ENCODE results near the gene MAP2K2. TPM values are rescaled to one million over a fixed set of nuclear protein-coding genes. Genes with fewer than 3 reads are reported as not detected.

Gene MAP2K2
- total and polyA plus RNA-seq, 2 donors (not counting 1 experiment from before 2014, with no cell fraction given) = 138 to 181 TPM

DNA sequence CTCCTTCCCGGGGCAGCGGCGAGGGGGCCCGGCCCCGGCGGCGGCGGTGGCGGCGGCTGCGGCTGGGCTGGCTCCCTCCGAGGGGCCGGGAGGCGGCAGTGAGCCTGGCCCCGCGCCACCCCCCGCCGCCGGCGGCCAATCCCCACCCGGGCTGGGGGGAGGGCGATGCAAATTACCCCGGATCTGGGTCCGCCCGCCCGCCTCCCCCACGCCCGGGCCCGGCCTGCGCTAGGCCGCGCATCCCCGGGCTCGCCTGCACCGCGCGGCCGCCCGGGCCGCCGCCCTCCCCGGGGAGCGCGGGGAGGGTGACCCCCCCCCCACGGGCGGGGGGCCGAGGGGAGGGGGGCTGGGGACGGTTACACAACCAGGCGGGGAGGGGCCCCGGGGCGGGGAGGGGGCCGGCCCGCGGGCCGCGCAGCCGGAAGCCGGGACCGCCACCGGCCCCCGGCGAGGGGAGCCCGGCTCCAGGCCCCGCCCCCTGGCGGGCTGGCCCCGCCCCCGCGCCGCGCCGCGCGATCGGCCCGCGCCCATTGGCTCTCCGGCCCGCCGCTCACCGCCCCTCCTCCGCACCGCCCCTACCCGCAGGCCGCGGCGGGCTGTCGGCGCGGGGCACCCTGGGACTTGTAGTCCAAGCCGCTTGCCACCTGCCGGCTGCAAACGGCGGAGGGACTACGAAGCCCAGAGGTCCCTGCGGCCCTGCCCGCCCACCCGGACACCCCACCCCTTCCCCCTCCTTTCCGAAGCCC, 58.3 kb downstream of the MAP2K2 start:
- peak overlapping the region; percentile 98 for H3K4me2 ChIP-seq (replicated peaks; ENCODE audit: low read depth, low read length, poor library complexity, severe bottlenecking)
- ChIA-PET CTCF (interaction anchor here (0.7 kb wide), 1 partner anchor 80 kb away, joined by 3 read pairs; the partner anchor contains the start of gene EEF2), POLR2A (interaction anchor here (0.5 to 3.0 kb wide), 13 partner anchors 12 to 379 kb away, joined by 3 to 27 read pairs (median 7); partner anchors contain the start of genes EEF2, PIAS4 and YJU2)
- TF ChIP-seq, protein P1, sequence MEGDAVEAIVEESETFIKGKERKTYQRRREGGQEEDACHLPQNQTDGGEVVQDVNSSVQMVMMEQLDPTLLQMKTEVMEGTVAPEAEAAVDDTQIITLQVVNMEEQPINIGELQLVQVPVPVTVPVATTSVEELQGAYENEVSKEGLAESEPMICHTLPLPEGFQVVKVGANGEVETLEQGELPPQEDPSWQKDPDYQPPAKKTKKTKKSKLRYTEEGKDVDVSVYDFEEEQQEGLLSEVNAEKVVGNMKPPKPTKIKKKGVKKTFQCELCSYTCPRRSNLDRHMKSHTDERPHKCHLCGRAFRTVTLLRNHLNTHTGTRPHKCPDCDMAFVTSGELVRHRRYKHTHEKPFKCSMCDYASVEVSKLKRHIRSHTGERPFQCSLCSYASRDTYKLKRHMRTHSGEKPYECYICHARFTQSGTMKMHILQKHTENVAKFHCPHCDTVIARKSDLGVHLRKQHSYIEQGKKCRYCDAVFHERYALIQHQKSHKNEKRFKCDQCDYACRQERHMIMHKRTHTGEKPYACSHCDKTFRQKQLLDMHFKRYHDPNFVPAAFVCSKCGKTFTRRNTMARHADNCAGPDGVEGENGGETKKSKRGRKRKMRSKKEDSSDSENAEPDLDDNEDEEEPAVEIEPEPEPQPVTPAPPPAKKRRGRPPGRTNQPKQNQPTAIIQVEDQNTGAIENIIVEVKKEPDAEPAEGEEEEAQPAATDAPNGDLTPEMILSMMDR (IDR thresholded peaks at IDR 0.05) = no peak
- TF ChIP-seq EZH2 (IDR thresholded peaks at IDR 0.05; ENCODE audit: borderline replicate concordance, insufficient read depth, low read depth, low read length, poor library complexity, severe bottlenecking) = no peak
- no peak overlapping the region for H3K9ac ChIP-seq (ENCODE audit: low read length)
- Mint-ChIP-seq H3K4me1 (peaks cover 42% of the 10 kb centered on the region), H3K27me3 (no peaks in the 10 kb centered on the region), H3K4me3 (peak overlapping the region; percentile 68), H3K27ac (peak overlapping the region; percentile 77), H3K9me3 (ENCODE audit: insufficient read depth) (no peaks in the 10 kb centered on the region)
- H3K27me3 ChIP-seq (replicated peaks in 1 of 4; ENCODE audit: control extremely low read depth in 1 of 4, control insufficient read depth in 3 of 4, insufficient read depth in 4 of 4, low read length in 3 of 4) = no peaks in the 10 kb centered on the region
- H3K36me3 ChIP-seq (replicated peaks in 1 of 2; ENCODE audit: control extremely low read depth in 1 of 2, control insufficient read depth in 1 of 2, extremely low read depth in 1 of 2, insufficient read depth in 2 of 2, low read length in 1 of 2) = peaks cover 0 to 20% of the 10 kb centered on the region in 2 experiments
- no peaks in the 10 kb centered on the region for H3K9me3 ChIP-seq (ENCODE audit: control extremely low read depth in 1 of 3, control insufficient read depth in 2 of 3, insufficient read depth in 1 of 3, low read length in 2 of 3)
- H3K4me1 ChIP-seq (ENCODE audit: control insufficient read depth in 2 of 2, insufficient read depth in 2 of 2, low read length in 2 of 2) = peaks cover 54 to 63% of the 10 kb centered on the region in 2 donors
- WGBS (ENCODE audit: insufficient coverage) = under 1% methylated on average over 76 of the region's 98 CpGs
- H3K4me3 ChIP-seq (ENCODE audit: control extremely low read depth in 1 of 5, extremely low read depth in 1 of 5, insufficient read depth in 1 of 5, low read depth in 2 of 5, low read length in 4 of 5) = peak overlapping the region in 4 of 5 experiments; percentile 82 to 90 (median 89)
- DNase-seq (peak; percentile 98), ATAC-seq (ENCODE audit: low read depth) (peak; percentile 74)
- H3K27ac ChIP-seq (ENCODE audit: low read length in 2 of 2) = no peak overlapping the region
- no peak overlapping the region for H2AFZ ChIP-seq (ENCODE audit: insufficient read depth, low read depth, low read length, poor library complexity, severe bottlenecking)
- peaks cover 54% of the 10 kb centered on the region for H3K79me2 ChIP-seq (ENCODE audit: control insufficient read depth, insufficient read depth, low read length)
- intact Hi-C loops (cut with micrococcal nuclease) = loop anchor here (1.0 to 10.0 kb wide), 5 partner anchors 58 to 891 kb away; partner anchors contain the start of genes ANKRD24, EEF2, MAP2K2 and PIAS4
- peaks cover 45% of the 10 kb centered on the region for H4K20me1 ChIP-seq (ENCODE audit: control insufficient read depth, insufficient read depth, low read length, poor library complexity, severe bottlenecking)

Data from B cell (primary cell).